Vagina (tissue), 2 donors: ENCODE results near the gene SLX4IP. TPM values are rescaled to one million over a fixed set of nuclear protein-coding genes. Genes with fewer than 3 reads are reported as not detected.
A peak's percentile ranks its signal among the peaks of the same experiment; 100 is the strongest.

Experiments
- DNase-seq, 2 donors: peaks; one replicate each; pipeline ENCODE4 v3.0.0-alpha.2; 2017; ENCODE audit errors: extremely low spot score in 2 of 2
- H3K27ac ChIP-seq: fragments of 200-600 bp; sonication (generic); one replicate; pipeline ENCODE4 v1.5.1; 2019
- H3K27me3 ChIP-seq: fragments of 200-600 bp; sonication (generic); one replicate; pipeline ENCODE4 v1.5.1; 2019
- H3K36me3 ChIP-seq, 2 donors: fragments of 200-600 bp; sonication (generic); one replicate each; pipeline ENCODE4 v1.5.1; 2017 to 2019
- H3K4me1 ChIP-seq: fragments of 200-600 bp; sonication (generic); one replicate; pipeline ENCODE4 v1.5.1; 2019
- H3K4me3 ChIP-seq, 2 donors: fragments of 200-600 bp; sonication (generic); 1 replicate in 1 of 2; 2 replicates in 1 of 2; pipeline ENCODE4 v1.5.1; 2016 to 2019
- H3K9me3 ChIP-seq: fragments of 200-600 bp; sonication (generic); one replicate; pipeline ENCODE4 v1.5.1; 2019
- POLR2A ChIP-seq, 2 donors: fragments of 450-650 bp; IDR thresholded peaks; one replicate each; pipeline ENCODE4 v1.6.1; 2017; ENCODE audit warnings: antibody characterized with exemption in 2 of 2, mild to moderate bottlenecking in 2 of 2, moderate library complexity in 2 of 2
- POLR2AphosphoS5 ChIP-seq, 2 donors: sonication (generic); formaldehyde crosslinking; IDR thresholded peaks; one replicate each; pipeline ENCODE4 v1.9.0; 2017; ENCODE audit warnings: antibody characterized with exemption in 2 of 2, mild to moderate bottlenecking in 2 of 2, low read depth in 1 of 2; ENCODE audit not compliant: insufficient read depth in 1 of 2
- intact Hi-C: fragments of 100-400 bp; cut with DNase I; formaldehyde crosslinking; loops from one replicate; pipeline ENCODE4 v1.15.1; 2023
- total RNA-seq: library from RNA; depleted of rRNA; stranded (reverse); fragments of >200 nt; gene quantifications from one replicate; pipeline ENCODE4 v1.2.3, GENCODE V29; 2016
- TF ChIP-seq, protein P1 (sequence below), 3 experiments: fragments of 450-650 bp in 2 of 3; fragments of 200-600 bp in 1 of 3; sonication (generic) in 1 of 3; IDR thresholded peaks; one replicate each; pipeline ENCODE4 v1.5.1; 2017 to 2019; ENCODE audit warnings: antibody characterized with exemption in 3 of 3, mild to moderate bottlenecking in 2 of 3, moderate library complexity in 2 of 3

The SLX4IP gene
- total RNA-seq, 1 donor from 2014 or later, result 4.9 TPM

DNA sequence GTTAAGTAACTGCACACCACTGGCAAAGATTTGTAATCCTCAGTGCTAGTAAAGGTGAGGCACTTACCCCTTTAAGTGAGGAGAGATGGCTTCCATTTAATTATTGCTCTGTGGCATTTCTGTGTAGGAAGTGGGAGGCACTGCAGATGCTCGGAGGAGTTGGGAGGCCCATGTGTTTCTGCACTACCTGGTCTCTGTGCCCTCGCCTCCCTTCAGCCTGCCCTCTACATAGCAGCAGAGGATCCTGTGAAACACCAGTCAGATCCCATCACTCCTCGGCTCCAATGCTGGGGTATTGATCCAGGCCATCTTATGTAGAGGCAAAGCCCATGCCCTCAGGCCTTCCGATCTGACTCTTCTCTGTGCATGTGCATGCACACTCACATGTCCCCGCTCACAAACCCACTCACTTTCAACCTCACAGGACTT is 67.0 kb downstream of the SLX4IP start:
- intact Hi-C loops, result no loop called here
- TF ChIP-seq, protein P1, sequence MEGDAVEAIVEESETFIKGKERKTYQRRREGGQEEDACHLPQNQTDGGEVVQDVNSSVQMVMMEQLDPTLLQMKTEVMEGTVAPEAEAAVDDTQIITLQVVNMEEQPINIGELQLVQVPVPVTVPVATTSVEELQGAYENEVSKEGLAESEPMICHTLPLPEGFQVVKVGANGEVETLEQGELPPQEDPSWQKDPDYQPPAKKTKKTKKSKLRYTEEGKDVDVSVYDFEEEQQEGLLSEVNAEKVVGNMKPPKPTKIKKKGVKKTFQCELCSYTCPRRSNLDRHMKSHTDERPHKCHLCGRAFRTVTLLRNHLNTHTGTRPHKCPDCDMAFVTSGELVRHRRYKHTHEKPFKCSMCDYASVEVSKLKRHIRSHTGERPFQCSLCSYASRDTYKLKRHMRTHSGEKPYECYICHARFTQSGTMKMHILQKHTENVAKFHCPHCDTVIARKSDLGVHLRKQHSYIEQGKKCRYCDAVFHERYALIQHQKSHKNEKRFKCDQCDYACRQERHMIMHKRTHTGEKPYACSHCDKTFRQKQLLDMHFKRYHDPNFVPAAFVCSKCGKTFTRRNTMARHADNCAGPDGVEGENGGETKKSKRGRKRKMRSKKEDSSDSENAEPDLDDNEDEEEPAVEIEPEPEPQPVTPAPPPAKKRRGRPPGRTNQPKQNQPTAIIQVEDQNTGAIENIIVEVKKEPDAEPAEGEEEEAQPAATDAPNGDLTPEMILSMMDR (IDR thresholded peaks at IDR 0.05), result no peak
- TF ChIP-seq POLR2AphosphoS5 (IDR thresholded peaks at IDR 0.05; ENCODE audit: insufficient read depth in 1 of 2, low read depth in 1 of 2), result no peak
- TF ChIP-seq POLR2A (IDR thresholded peaks at IDR 0.05), result no peak
- Histone ChIP-seq H3K36me3 (no peaks in the 10 kb centered on the region), H3K4me1 (peaks cover 60% of the 10 kb centered on the region), H3K9me3 (no peaks in the 10 kb centered on the region), H3K27ac (peak overlapping the region; percentile 55), H3K4me3 (peak overlapping the region in 1 of 2 donors; percentile 24), H3K27me3 (no peaks in the 10 kb centered on the region)
- no peak for DNase-seq

DNA sequence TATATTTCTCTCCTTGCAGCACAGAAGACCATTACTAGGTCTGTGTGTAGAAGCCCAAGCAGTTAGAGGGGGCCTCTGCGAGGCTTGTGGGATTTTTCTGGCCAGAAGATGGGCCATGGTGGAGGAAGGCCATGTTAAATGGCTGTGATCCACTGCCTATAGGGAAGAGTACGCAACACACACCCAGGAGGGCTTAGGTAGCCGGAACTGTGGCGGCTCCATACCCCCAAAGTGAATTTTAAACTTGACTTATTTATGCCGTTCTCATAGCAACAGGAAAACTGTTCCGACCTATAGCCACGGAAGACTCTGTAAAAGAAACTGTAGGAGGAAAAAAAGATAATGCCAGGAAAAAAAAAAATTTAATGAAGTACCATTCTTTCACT is 69.5 kb downstream of the SLX4IP start:
- Histone ChIP-seq H3K4me1 (peaks cover 85% of the 10 kb centered on the region), H3K9me3 (no peaks in the 10 kb centered on the region), H3K27ac (peak overlapping the region; percentile 88), H3K4me3 (no peak overlapping the region), H3K36me3 (no peaks in the 10 kb centered on the region), H3K27me3 (no peaks in the 10 kb centered on the region)
- no peak for TF ChIP-seq POLR2A (IDR thresholded peaks at IDR 0.05)
- TF ChIP-seq POLR2AphosphoS5 (IDR thresholded peaks at IDR 0.05; ENCODE audit: insufficient read depth in 1 of 2, low read depth in 1 of 2), result no peak
- TF ChIP-seq, protein P1 (IDR thresholded peaks at IDR 0.05), result no peak
- no peak for DNase-seq
- intact Hi-C loops, result no loop called here

DNA sequence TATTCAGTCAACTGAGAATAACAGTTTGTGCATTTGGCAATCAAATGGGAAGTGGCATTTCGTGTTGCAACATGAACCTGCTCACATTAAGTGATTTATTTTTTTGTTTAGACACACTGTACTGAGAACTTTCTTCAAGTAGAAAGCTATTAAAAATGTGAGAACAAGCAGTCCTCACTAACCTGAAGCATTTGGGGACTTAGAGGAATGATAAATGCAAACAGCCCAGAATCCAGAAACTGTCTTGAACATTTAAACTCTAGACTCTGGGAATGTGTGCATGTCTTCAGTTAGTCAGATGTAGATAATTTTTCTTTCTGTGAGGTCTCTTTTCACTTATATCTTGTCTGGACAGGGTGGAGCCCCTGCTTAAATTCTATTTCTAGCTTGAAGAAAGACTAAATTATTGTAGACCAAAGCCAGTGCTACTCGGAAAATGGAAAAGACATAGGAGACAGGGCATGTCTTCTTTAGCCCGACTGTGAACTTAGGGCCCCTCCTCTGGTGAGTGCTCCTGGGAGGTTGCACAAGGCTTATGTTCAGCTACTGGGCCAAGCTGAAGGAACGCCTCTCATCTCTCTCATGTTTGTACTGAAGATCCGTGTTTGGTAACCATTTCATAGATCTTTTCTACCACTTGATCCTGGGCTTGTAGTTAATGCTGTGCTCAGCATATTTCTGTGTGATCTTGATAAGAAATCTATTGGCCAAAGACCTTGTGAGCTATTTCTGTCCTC is 70.1 kb downstream of the SLX4IP start:
- Histone ChIP-seq H3K4me3 (no peak overlapping the region), H3K27ac (peak overlapping the region; percentile 88), H3K4me1 (peaks cover 89% of the 10 kb centered on the region), H3K36me3 (no peaks in the 10 kb centered on the region), H3K27me3 (no peaks in the 10 kb centered on the region), H3K9me3 (no peaks in the 10 kb centered on the region)
- intact Hi-C loops, result no loop called here
- TF ChIP-seq, protein P1 (IDR thresholded peaks at IDR 0.05), result no peak
- TF ChIP-seq POLR2AphosphoS5 (IDR thresholded peaks at IDR 0.05; ENCODE audit: insufficient read depth in 1 of 2, low read depth in 1 of 2), result peak; percentile 43 to 95
- no peak for DNase-seq

DNA sequence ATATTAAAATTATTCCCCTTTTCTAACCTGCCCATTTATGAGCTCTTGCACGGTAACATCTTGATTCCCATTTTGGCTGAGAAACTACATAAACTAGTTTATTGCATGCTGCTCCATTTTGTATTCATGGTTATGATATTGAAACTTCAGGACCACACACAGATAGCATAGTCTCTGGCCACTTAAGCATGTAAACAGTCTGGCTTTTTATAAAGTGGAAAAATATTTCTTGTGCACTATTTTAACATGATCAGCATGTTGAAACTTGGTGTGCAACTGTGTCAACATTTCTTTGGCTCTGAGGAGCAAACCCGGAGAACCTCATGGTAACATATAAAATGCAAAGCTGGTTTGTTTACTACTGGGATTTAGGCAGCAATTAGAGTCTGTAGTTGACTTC is 70.7 kb downstream of the SLX4IP start:
- no peak overlapping the region for H3K4me3 ChIP-seq
- no peaks in the 10 kb centered on the region for H3K9me3 ChIP-seq
- H3K27me3 ChIP-seq, result no peaks in the 10 kb centered on the region
- TF ChIP-seq POLR2AphosphoS5 (IDR thresholded peaks at IDR 0.05; ENCODE audit: insufficient read depth in 1 of 2, low read depth in 1 of 2), result peak; percentile 12 to 35
- TF ChIP-seq, protein P1 (IDR thresholded peaks at IDR 0.05), result no peak
- DNase-seq, result no peak
- peak overlapping the region; percentile 88 for H3K27ac ChIP-seq
- peaks cover 90% of the 10 kb centered on the region for H3K4me1 ChIP-seq
- H3K36me3 ChIP-seq, result no peaks in the 10 kb centered on the region
- intact Hi-C loops, result no loop called here

DNA sequence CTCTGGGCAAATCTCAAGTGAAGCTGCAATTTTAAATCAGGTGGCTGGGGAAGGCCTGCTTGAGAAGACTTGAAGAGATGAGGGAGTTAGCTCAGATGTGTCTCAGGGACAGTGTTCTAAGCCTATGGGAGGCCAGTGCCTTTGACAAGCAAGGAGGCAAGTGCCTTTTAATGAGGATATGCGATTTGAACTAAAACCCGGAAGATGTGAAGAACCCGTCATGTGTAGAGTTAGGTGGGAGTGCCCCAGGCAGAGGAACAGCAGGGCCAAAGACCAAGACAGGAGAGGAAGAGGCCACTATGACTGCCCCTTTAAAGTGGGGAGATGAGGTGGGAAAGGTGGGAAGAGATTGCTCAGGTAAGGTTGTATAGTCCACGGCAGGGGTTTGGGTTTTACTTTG is 71.9 kb downstream of the SLX4IP start:
- no peak overlapping the region for H3K4me3 ChIP-seq
- no peak for TF ChIP-seq POLR2AphosphoS5 (IDR thresholded peaks at IDR 0.05; ENCODE audit: insufficient read depth in 1 of 2, low read depth in 1 of 2)
- TF ChIP-seq POLR2A (IDR thresholded peaks at IDR 0.05), result no peak
- TF ChIP-seq, protein P1 (IDR thresholded peaks at IDR 0.05), result no peak
- intact Hi-C loops, result no loop called here
- H3K27me3 ChIP-seq, result no peaks in the 10 kb centered on the region
- H3K9me3 ChIP-seq, result no peaks in the 10 kb centered on the region
- DNase-seq, result no peak
- H3K27ac ChIP-seq, result peak overlapping the region; percentile 88
- peaks cover 90% of the 10 kb centered on the region for H3K4me1 ChIP-seq
- H3K36me3 ChIP-seq, result no peaks in the 10 kb centered on the region
